Muscle layer of colon (tissue), 2 donors: ENCODE measurements around the gene RTN4R.

Source experiments
- H3K27ac ChIP-seq: one replicate; pipeline ENCODE4 v1.7.0; 2013; ENCODE audit warnings: low read depth, mild to moderate bottlenecking, low read length, moderate library complexity
- H3K27me3 ChIP-seq, 2 donors: one replicate each; pipeline ENCODE4 v1.7.0; 2013; ENCODE audit warnings: low read length in 2 of 2, mild to moderate bottlenecking in 2 of 2; ENCODE audit not compliant: insufficient read depth in 2 of 2, control insufficient read depth in 1 of 2
- H3K36me3 ChIP-seq: one replicate; pipeline ENCODE4 v1.7.0; 2013; ENCODE audit warnings: mild to moderate bottlenecking, low read length; ENCODE audit not compliant: insufficient read depth
- H3K4me1 ChIP-seq: one replicate; pipeline ENCODE4 v1.7.0; 2013; ENCODE audit warnings: mild to moderate bottlenecking, low read length; ENCODE audit not compliant: insufficient read depth
- H3K4me3 ChIP-seq, 2 donors: one replicate each; pipeline ENCODE4 v1.7.0; 2013; ENCODE audit warnings: low read length in 2 of 2, low read depth in 1 of 2, mild to moderate bottlenecking in 1 of 2, moderate library complexity in 1 of 2
- H3K9ac ChIP-seq: one replicate; pipeline ENCODE4 v1.7.0; 2013; ENCODE audit warnings: low read length
- H3K9me3 ChIP-seq: one replicate; pipeline ENCODE4 v1.7.0; 2013; ENCODE audit warnings: mild to moderate bottlenecking, low read length
- donor health status: abdominal sarcoma.
- donor health status: Adenocarcinoma of cecum.

Gene RTN4R

DNA sequence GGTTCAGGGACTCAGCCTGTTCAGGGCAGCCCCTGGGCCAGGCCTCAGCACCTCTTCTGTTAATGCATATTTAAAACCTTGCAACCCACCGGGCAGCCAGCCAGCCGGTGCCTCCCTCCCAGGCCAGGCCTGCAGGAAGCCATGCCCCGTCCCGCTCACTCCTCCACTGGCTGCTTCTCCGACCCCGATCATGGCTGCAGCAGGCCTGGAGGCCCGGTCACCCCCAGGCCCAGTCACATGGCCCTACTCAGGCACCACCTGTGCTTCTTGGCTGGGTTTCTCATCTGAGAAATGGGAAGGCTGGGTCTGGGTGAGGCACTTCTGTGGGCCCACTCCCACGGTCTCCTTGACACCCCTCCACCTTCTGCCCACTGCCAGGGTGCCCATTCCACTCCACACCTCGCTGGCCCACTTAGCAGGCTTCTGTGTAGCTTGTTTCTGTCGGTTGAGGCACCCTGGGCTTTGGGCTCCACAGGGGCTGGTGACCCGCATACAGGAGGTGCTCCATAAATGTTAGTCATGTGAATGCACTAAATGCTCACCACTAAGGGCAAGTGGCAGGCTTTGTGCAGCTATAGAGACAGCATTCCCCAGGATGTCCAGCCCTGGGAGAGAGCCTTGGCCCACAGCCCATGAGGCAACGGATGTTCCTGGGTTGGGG, 11.4 kb downstream of the RTN4R start:
- H3K9ac ChIP-seq: no peak overlapping the region
- H3K27me3 ChIP-seq: no peaks in the 10 kb centered on the region
- H3K36me3 ChIP-seq: no peaks in the 10 kb centered on the region
- no peaks in the 10 kb centered on the region for H3K9me3 ChIP-seq
- no peak overlapping the region for H3K27ac ChIP-seq
- H3K4me3 ChIP-seq: no peak overlapping the region
- H3K4me1 ChIP-seq: no peaks in the 10 kb centered on the region

DNA sequence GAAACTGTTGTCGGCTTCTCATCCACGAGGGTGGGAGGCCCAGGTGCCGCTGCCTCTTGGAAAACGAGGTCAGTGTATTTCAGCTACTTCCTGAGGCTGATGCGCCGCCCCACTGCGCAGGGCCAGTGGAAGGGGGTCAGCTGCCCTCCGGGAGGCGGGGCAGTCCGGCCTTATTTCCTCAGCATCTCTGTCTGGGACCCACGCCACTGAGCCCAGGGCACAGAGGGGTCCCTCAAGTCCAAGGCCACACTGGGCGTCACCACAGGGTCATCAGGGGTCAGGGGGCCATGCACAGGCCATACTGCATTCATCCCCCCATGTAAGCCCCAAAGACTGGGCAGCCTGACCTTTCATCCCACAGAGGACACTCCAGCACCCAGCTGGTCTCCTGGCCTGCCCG, 12.1 kb downstream of the RTN4R start:
- Histone ChIP-seq H3K27me3 (no peaks in the 10 kb centered on the region), H3K36me3 (no peaks in the 10 kb centered on the region), H3K9ac (no peak overlapping the region), H3K27ac (no peak overlapping the region), H3K4me1 (no peaks in the 10 kb centered on the region), H3K4me3 (no peak overlapping the region), H3K9me3 (no peaks in the 10 kb centered on the region)

DNA sequence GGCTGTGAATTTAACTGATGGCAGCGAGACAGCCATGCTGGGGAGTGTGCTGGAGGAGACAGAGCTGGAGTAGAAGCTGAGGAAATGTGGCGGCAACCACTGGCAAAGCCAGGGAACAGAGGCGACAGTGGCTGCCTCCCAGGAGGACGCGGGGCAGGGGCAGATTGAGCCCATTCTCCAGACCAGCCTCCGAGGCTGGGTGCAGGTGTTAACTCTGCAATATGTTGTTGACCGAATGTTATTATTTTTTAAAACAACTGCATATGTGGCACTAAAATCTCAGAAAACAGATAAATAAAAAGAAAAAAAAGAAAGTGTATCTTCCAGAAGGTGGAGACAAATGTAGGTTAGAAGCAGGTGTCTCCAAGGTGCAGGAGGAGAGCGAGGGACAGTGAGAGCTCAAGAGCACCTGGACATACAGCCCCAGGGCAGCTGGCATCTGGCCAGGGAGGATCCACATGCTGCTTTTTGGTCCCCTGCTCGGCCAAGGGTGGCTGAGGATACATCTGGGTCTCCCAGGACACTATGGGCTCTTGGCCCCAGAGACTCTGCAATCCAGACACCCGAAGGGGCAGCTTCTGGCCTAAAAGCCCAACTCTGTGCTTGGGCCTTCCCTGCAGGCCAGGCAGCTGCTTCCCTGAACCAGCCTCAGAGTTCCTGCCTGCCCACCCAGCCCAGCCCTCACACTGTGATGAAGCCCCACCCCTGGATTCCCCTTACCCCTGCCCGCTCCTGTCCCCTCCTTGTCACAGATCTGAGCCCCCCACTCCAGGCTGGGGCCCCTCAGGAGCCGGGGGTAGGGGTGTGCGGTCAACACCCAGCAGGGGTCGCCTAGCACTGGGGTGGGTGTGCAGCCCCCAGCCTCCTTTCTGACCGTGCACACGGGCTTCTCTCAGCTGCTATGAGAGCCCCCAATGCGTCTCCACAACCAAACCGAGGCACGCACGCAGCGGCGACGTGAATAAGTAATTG, 12.9 kb downstream of the RTN4R start:
- no peaks in the 10 kb centered on the region for H3K27me3 ChIP-seq
- no peak overlapping the region for H3K4me3 ChIP-seq
- no peaks in the 10 kb centered on the region for H3K36me3 ChIP-seq
- no peaks in the 10 kb centered on the region for H3K9me3 ChIP-seq
- no peak overlapping the region for H3K27ac ChIP-seq
- no peak overlapping the region for H3K9ac ChIP-seq
- H3K4me1 ChIP-seq: no peaks in the 10 kb centered on the region

DNA sequence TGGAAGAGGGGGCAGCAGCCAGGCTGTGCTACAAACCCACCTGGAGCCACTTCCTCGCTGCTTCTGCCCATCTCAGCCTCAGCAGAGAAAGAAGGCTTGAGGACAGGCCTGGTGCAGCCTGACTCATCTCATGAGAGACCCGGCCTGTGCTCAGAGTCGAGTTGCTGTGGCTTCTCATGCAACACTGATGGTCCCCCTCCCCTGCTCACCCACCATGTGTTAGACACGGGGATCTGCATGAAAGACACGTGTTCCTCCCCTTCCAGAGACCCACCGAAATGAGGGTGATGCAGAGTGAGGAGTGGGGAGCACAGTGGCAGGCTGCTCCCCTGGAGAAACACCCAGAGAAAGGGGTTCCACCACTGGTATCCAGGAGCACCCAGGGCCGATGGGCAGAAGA, 15.0 kb downstream of the RTN4R start:
- H3K4me1 ChIP-seq: peaks cover 10% of the 10 kb centered on the region
- no peak overlapping the region for H3K4me3 ChIP-seq
- no peak overlapping the region for H3K9ac ChIP-seq
- H3K27ac ChIP-seq: no peak overlapping the region
- H3K9me3 ChIP-seq: no peaks in the 10 kb centered on the region
- H3K27me3 ChIP-seq: no peaks in the 10 kb centered on the region
- H3K36me3 ChIP-seq: no peaks in the 10 kb centered on the region

DNA sequence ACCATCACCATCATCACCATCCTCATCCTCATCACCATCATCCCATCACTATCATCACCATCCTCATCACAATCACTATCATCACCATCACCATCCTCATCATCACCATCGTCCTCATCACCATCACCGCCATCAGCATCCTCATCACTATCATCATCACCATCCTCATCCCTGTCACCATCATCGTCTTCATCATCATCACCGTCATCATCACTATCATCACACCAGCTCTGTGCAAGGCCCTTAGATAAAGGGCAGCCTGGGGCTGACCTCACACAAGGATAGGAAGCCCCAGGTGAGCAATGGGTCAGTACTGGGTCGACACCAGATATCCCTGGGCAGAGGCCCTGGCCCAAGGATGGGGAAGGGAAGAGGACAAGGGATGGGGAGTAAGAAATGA, 16.1 kb downstream of the RTN4R start:
- Histone ChIP-seq H3K27ac (no peak overlapping the region), H3K36me3 (no peaks in the 10 kb centered on the region), H3K4me3 (no peak overlapping the region), H3K4me1 (peaks cover 10% of the 10 kb centered on the region), H3K27me3 (no peaks in the 10 kb centered on the region), H3K9me3 (no peaks in the 10 kb centered on the region), H3K9ac (no peak overlapping the region)

DNA sequence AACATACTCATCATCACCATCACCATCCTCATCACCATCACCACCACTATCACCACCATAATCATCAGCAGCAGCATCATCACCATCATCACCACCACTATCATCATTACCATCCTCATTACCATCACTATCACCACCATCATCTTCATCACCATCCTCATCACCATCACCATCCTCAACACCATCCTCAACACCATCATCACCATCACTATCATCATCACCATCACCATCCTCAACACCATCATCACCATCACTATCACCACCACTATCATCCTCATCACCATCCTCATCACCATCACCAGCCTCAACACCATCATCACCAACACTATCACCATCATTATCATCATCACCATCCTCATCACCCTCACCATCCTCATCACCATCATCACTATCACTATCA, 16.6 kb downstream of the RTN4R start:
- Histone ChIP-seq H3K4me1 (peaks cover 10% of the 10 kb centered on the region), H3K27me3 (no peaks in the 10 kb centered on the region), H3K36me3 (no peaks in the 10 kb centered on the region), H3K4me3 (no peak overlapping the region), H3K9ac (no peak overlapping the region), H3K9me3 (no peaks in the 10 kb centered on the region), H3K27ac (no peak overlapping the region)

DNA sequence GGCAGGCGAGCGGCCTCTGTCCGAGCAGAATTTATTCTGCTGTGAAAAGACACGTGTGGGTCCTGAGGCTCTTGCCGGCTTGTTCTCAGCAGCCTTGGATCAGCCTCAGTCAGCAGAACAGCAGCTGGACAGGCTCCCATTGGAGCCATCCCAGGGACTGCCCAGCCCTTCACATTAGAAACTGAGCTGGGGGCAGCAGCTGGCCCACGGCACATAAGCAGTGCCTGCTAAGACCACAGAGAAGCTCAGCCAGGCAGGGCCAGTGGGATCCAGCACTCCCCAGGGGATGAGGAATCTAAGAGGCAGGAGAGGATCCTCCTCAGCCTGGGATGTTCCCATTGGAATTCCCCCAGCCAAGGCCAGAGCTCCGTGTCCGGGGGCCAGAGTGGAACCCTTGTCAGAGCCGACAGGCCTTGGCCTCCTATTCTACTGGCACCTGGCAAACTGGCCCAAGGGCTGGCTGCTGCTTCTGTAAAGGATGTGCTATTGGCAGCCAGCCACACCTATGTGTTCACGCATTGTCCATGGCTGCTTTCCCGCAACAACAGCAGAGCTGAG, 18.2 kb downstream of the RTN4R start:
- H3K27me3 ChIP-seq: no peaks in the 10 kb centered on the region
- H3K9me3 ChIP-seq: no peaks in the 10 kb centered on the region
- no peak overlapping the region for H3K27ac ChIP-seq
- no peaks in the 10 kb centered on the region for H3K36me3 ChIP-seq
- H3K4me1 ChIP-seq: peaks cover 10% of the 10 kb centered on the region
- no peak overlapping the region for H3K9ac ChIP-seq
- H3K4me3 ChIP-seq: no peak overlapping the region

DNA sequence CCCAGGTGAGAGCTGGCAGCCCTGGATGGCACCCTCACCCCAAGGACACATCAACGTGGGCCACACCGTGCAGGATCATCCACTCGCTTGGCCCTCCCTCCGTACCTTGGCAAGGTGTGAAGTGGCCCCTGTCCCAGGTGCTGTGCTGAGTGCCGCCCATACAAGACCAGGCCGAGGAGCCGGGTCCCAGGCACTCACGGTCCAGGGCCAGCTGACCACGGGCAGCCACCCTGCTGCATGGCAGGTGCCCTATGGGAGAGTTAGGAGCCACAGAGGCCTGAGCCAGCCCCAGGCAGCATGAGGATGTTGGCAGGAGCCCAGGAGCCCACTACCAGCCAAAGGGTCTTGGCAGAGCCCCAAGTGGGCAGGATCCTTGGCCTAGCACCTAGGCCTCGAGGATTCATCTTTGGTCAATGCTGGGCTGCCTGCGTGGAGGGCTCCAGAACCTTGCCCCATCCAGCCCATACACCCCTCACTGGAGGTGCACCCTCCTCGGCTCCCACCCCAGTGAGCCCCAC, 19.6 kb downstream of the RTN4R start:
- Histone ChIP-seq H3K4me3 (no peak overlapping the region), H3K4me1 (peaks cover 10% of the 10 kb centered on the region), H3K9me3 (no peaks in the 10 kb centered on the region), H3K36me3 (no peaks in the 10 kb centered on the region), H3K9ac (no peak overlapping the region), H3K27me3 (no peaks in the 10 kb centered on the region), H3K27ac (no peak overlapping the region)

DNA sequence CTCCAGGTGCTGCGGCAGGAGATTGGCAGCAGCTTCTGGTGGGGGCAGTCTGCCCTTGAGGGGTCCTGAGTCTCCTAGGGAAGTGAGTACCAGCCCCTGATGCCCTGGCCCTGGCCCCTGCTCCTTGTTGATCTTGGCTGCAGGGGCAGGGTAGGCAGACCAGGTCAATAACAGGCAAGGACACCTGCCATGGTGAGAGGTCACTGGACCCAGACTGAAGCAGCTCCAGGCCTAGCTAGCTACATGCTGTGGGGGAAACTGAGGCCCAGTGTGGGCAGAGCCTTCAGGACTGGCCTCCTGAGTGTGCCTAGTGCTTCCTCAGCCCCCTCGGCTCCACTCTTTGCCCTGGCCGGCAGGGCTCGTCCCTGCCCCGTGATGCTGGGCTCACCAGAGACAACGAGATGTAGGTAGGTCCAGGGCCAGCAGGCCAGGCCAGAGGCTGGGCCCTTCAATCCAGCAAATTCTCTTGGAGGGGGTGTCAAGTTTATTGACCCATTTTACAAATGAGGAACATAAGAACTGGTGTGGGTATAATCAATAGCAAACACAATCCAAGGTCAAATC, 20.4 kb downstream of the RTN4R start:
- H3K36me3 ChIP-seq: no peaks in the 10 kb centered on the region
- H3K27ac ChIP-seq: no peak overlapping the region
- H3K9me3 ChIP-seq: no peaks in the 10 kb centered on the region
- no peak overlapping the region for H3K9ac ChIP-seq
- H3K4me3 ChIP-seq: no peak overlapping the region
- peaks cover 16% of the 10 kb centered on the region for H3K4me1 ChIP-seq
- no peaks in the 10 kb centered on the region for H3K27me3 ChIP-seq

DNA sequence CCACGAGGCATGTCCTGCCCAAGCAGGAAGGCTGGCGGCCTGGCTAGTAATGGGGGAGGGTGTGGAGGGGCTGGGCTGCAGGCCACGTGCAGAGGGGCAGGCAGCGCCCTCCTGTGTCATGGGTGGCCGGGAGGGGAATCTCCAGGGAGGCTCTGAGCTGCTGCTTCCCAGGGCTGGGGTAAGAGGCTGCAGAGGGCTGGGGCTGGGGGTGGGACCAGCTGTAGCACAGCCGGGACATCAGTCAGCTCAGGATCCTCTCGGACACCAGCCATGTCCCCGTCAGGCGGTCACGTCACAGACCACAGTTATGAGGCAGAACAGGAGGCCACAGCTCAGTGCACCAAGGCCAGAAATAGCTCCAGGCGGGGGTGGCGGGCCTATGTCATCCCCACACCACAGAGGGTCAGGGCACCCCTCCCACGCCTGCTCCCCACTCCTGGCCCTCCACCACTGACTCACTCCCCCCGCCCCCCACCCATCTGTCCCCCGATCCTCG, 21.1 kb downstream of the RTN4R start:
- Histone ChIP-seq H3K9ac (no peak overlapping the region), H3K36me3 (no peaks in the 10 kb centered on the region), H3K27ac (no peak overlapping the region), H3K27me3 (no peaks in the 10 kb centered on the region), H3K4me1 (peaks cover 16% of the 10 kb centered on the region), H3K9me3 (no peaks in the 10 kb centered on the region), H3K4me3 (no peak overlapping the region)

DNA sequence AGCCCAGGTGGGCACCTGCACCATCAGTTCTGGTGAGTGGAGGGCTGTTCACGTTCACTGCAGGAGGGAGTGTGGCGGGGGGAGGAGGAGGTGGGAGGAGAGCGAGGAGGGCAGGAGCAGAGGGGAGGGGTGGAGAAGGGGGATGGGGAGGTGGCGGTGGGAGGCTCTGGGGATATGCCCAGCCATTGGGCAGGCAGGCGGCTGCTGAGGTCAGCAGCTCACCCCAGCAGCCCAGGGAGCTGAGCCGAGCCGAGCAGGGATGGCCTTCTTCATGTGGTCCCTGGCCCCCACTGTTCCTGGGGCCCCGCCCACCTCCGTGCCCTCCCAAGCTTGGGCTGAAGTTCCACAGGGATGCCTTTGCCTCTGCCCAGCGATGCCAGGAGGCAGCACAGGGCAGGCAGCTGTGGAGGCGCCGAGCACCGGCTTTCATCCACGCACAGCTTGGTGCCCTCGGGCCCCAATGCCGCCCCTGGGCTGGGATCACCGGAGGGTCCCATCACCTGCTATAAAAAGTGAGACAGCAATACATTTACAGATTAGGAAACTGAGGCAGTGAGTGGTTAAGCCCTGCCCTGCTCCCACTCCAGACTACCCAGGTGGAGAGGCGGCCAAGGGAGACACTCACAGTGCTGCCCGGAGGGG, 21.6 kb downstream of the RTN4R start:
- no peaks in the 10 kb centered on the region for H3K36me3 ChIP-seq
- H3K27ac ChIP-seq: no peak overlapping the region
- peaks cover 16% of the 10 kb centered on the region for H3K4me1 ChIP-seq
- H3K9ac ChIP-seq: no peak overlapping the region
- no peaks in the 10 kb centered on the region for H3K27me3 ChIP-seq
- no peak overlapping the region for H3K4me3 ChIP-seq
- no peaks in the 10 kb centered on the region for H3K9me3 ChIP-seq
